Astrocyte of the hippocampus (primary cell): ENCODE results near the gene FMNL1.
"Not testable (repeated sequence)": the region's sequence is repeated elsewhere in the genome, so short reads cannot be mapped to it uniquely, and the experiment has no call there.

Experiments used
- DNase-seq: peaks from one replicate; pipeline ENCODE4 v3.0.0; 2011; ENCODE audit warnings: low read depth, low spot score

FMNL1 gene

DNA sequence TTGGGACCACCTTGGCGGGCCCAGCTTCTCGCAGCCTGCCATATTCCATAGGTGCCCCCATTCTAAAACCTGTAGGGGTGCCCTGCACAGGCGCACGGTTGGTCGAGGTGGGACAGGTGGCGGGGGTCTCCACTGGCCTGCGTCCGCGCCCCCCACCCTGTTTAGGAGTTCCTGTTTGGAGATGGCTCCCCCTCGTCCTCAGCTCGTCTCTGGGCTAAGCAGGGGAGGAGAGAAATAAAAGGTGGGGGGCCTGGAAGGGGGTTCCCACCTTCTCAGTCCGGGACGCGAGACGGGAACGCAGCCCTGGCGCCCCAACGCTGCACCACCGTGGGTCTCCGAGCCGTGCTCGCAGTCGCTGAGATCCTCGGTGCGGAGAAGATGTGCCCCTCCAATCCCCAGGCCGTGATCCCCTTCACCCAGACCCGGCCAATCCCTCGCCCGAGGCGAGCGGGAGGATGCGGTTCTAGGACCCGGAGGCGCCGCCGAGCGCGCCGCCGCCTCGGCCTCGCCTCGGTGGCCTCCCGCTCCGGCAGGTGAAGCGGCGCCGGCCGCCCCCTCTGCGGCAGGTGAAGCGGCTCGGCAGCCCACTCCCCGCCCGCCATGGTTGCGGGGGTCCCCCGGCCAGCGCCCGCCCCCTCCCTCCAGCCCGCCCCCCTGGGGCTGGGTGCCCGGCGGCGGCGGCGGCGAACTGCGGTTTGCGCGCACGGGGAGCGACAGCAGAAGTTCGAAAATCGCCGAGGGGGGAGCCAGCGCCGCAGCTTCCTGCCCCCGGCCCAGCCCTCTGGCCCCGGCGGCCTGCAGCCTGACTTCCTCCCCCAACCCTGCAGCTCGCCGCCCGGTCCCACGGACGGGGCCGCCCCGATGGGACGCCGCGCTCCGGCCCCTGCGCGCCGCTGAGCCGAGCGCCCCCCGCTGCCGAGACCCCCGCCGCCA, at the start of gene FMNL1:
Gene FMNL1, plus strand, starts transcription at position 805 of the 933 bp plus-strand sequence. CDS start 240 bp downstream, outside the sequence.
- DNase-seq = peak; percentile 45

DNA sequence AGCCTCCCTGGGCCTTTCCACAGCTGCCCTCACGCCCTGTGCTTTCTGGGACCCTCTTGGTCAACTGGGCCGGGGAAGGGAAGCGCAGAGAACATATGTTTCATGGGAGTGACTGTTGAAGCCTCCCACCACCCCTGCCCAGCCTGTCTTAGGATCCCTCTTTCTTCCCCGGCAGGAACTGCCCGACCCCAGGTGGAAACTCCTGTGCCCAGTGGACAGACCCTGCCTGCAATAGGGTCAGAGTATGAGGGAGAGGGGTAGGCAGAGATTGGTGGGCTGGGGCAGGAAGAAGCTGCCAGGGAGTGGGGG, 49.5 kb upstream of the FMNL1 start:
- no peak for DNase-seq

DNA sequence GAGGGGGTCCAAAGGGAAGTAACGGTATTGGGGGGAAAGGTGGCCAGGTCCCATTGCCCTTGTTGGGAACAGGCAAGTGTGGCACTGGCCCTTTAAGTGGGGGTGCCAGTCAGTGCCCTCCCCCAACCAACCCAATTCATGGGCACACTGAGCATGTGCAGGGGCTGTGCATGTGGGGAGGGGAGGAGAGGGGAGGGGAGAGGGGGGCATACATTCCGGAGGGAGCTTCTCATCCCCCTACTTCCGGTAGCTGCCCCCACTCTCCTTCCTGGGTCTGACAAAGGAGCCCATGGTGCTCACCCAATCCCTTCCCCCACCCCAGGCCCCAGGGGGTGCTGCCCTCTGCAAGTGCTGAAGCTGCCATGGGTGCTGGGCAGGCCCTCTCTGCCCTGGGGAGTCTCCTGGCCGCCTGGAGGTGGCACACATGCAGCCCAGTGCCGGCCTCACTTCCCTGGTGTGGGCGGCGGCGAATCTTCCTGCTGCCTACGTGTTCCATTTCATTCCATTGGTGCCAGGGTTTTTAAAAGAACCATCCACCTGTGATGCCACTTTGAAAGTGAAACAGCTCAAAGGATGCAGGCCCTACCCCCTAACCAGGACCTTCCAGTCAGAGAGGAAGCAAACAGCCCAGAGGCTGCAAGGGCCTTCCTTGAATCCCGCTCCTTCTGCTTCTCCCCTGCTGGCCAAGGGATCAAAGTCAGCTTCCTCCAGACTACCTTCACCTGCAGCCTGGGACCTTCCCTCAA, 49.0 kb upstream of the FMNL1 start:
- peak; percentile 85 for DNase-seq

DNA sequence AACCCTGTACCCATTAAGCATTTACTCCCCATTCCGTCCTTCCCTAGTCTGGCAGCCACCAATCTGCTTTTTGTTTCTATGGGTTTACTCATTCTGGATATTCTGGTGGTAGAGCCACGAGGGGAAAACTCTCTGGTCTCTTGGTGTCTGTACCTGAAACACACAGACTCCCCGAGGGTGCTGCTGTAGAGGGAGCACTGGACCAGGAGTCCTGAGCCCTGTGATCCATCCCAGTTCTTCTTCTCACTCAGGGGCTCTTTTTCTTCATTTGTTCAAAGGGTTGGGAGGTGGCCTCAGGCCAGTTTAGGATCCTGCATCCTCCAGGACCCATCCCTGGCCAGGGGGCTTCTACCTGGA, 45.9 kb upstream of the FMNL1 start:
- no peak for DNase-seq

DNA sequence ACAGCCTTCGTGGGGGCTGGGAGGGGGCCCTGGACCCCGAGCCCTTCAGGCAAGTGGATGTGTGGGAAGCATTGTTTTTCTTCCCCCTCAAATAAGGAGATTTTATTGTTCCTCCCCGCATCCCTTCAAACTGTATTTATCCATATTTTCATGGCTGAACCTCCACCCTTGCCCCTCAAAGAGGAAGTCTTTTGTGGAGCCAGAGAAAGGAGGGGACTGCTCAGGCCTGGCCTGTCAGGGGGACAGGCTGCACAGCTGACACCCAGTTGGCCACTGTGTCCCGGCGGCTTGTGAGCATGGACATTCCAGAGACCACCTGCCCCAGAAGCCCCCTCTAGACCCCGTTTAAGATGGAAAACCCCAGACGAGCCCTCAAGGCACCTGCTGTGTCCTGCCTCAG, 44.1 kb upstream of the FMNL1 start:
- no peak for DNase-seq

GRCh38 chr17:45184144-45184543, 37.5 kb upstream of the FMNL1 start:
- DNase-seq = peak; percentile 23

GRCh38 chr17:45186801-45187354, 34.8 kb upstream of the FMNL1 start:
- DNase-seq = no peak

DNA sequence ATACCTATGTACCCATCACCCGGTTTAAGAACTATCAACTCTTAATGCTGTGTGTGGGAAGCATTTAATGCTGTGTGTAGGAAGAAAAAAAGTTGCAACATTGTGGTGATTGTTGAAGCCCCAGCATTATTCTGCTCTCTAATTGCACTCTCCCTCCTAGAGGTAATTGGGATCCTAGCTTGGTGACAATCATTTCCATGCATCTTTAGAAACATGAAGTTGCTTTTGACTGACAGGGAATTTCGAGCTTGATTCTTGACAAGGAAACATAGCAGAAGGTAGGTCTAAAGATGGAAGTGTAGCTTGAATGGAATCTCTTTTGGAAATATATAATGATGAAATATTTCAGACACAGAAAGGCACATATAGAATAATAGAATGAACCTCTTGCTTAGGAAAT, 32.7 kb upstream of the FMNL1 start:
- no peak for DNase-seq

DNA sequence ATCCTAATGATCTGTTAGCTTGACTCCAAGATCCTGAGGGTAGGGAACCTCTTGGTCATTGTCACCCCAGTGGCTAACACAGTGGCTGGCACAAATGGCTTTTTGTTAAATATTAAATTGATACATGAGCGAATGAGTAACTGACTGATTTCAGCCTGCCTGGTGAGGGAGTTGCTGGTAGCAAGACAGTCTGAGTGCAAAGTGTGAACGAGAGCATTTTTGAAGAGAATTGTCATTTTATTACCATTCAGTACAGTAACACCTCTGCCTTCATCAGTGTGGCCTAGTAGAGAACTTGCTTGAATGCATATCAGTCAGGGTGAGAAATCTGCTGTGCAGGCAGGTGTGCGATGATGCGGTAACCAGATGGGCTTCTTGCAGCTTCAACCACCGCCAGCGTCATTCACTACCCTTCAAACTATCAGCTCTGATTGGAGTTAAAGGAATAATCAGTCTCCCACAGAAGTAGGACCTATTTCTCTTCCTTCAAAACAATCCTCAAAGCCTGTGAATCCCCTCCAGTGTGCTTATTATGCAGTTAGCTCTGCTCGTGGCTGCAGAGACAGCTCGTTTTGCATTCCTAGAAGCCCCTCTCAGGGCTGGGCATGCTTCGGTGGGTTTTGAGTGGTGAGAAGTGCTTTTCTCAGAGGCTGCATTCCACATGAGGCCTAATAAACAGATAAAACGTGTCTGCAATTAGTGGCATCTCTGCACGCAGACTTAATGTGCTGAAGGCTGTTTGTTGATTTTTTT, 31.0 kb upstream of the FMNL1 start:
- DNase-seq = no peak

- no peak for DNase-seq
Measured at GRCh38 chr17:45195424-45195823, 26.3 kb upstream of the FMNL1 start.

- no peak for DNase-seq
Measured at GRCh38 chr17:45197108-45197507, 24.6 kb upstream of the FMNL1 start.

GRCh38 chr17:45197555-45198334, 23.9 kb upstream of the FMNL1 start:
- peak; percentile 96 for DNase-seq

DNA sequence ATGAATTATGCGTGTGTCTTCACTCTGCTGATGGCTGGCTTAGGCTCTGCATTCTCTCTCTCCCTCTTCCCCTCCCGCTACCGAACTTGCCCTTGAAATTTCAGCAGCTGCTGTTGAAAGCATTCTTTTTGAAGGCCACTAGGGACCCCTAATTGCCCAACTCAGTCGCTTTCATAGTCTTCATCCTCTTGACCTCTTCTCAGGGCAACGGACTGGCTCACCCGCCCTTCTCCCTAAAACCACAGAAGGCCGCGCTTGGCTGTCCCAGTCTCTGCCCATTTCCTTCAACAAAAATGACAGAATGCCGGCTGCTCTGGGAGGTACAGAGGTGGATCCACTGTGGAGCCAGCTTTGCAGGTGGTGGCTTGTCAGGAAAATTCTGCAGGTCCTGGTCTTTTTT, 21.0 kb upstream of the FMNL1 start:
- no peak for DNase-seq

DNA sequence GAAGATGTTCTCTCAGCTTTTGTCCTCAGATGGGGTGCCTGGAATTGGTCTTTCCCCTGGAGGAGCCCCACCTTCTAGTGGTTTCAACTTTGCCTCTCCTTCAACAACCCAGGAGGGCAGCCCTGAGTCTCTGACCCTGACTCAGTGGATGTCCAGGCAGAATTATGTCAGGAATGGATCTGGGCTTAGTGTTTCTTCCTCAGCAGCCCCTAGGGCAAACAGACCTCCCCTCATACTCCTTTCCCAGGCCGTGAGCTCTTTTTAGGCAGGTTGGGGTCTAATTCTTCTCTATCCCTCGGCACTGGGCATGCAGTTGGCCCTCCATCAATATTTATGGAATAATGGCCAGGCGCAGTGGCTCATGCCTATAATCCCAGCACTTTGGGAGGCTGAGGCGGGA, 20.2 kb upstream of the FMNL1 start:
- DNase-seq = no peak

GRCh38 chr17:45201880-45202279, 19.8 kb upstream of the FMNL1 start:
- DNase-seq = not testable (repeated sequence)

- peak; percentile 88 for DNase-seq
Measured at GRCh38 chr17:45218895-45219661, 2.6 kb upstream of the FMNL1 start.

DNA sequence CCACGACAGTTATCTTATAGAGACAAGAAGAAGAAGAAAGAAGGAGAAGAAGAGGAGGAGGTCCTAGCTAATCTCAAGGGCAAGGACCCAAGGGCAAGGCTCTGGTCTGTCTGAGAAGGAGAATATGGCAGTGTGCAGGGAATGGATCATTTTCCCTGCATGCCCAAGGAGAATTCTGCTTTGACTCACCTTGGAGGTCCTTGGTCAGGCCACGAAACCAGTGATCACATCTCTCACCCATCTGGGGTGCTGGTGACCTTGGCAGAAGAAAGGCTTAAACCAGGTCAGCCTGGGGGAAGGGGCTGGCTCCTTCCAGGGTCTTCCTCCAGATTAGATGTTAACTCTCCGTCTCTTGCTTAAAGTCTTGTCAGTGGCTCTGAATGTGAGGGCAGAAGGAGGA, 1.6 kb upstream of the FMNL1 start:
- no peak for DNase-seq

DNA sequence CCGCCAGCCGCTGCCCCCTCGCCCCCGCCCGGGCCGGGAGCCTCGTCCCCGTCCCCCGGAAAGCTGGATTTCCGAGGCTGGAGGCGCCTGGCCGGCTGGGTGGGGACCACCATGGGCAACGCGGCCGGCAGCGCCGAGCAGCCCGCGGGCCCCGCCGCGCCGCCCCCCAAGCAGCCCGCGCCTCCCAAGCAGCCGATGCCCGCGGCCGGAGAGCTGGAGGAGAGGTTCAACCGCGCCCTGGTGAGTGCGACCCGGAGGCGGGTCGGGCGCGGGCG, 266 bp downstream of the FMNL1 start:
- DNase-seq = no peak

- DNase-seq = no peak
Measured at GRCh38 chr17:45222289-45222995, 757 bp downstream of the FMNL1 start.

GRCh38 chr17:45222996-45223538, 1.4 kb downstream of the FMNL1 start:
- DNase-seq = no peak
